HEK293 (cell line): ENCODE measurements around the gene LYZL4.

Experiments used
- CTCF ChIA-PET: fragments of 350-600 bp; formaldehyde crosslinking; extraction: SDS; loops from one replicate; lab custom pipeline; 2021; ENCODE audit warnings: antibody characterized with exemption; lab: Yijun Ruan, JAX
- POLR2A ChIA-PET: fragments of 300-600 bp; formaldehyde crosslinking; extraction: SDS; loops from one replicate; lab custom pipeline; 2020; ENCODE audit warnings: antibody characterized with exemption, inconsistent platforms; lab: Yijun Ruan, JAX
- H3K27ac ChIP-seq: fragments of 200-500 bp; sonication (Bioruptor generic); 2 replicates; pipeline ENCODE4 v1.5.1; 2014; ENCODE audit warnings: low read depth, low read length, control low read depth, inconsistent platforms; ENCODE audit errors: extremely low read depth
- H3K36me3 ChIP-seq, 2 experiments: fragments of 200-500 bp in 1 of 2; sonication (Bioruptor generic) in 1 of 2; 1 replicate in 1 of 2; 2 replicates in 1 of 2; pipeline ENCODE4 v1.5.1; 2014 to 2017; ENCODE audit warnings: inconsistent platforms in 2 of 2, low read length in 2 of 2; ENCODE audit not compliant: control insufficient read depth in 2 of 2, insufficient read depth in 1 of 2
- H3K4me1 ChIP-seq: fragments of 200-500 bp; sonication (Bioruptor generic); 2 replicates; pipeline ENCODE4 v1.5.1; 2014; ENCODE audit warnings: mild to moderate bottlenecking, low read length, inconsistent platforms; ENCODE audit not compliant: control insufficient read depth, insufficient read depth
- H3K4me3 ChIP-seq: 2 replicates; pipeline ENCODE4 v1.5.1; 2011; ENCODE audit warnings: low read depth, mild to moderate bottlenecking, control low read depth, low read length, moderate library complexity
- H3K9me3 ChIP-seq: fragments of 200-500 bp; sonication (Bioruptor generic); 2 replicates; pipeline ENCODE4 v1.5.1; 2014; ENCODE audit warnings: low read depth, low read length, inconsistent platforms; ENCODE audit not compliant: control insufficient read depth, insufficient read depth
- GLI4 ChIP-seq: fragments of 450-650 bp; formaldehyde crosslinking; IDR thresholded peaks from 2 replicates; pipeline ENCODE4 v1.5.1; 2016; ENCODE audit warnings: missing biosample characterization, missing genetic modification characterization
- GLIS2 ChIP-seq: fragments of 450-650 bp; formaldehyde crosslinking; IDR thresholded peaks from 2 replicates; pipeline ENCODE4 v1.5.1; 2016; ENCODE audit warnings: missing biosample characterization, missing genetic modification characterization
- HOXA7 ChIP-seq: sonication (generic); formaldehyde crosslinking; IDR thresholded peaks from 2 replicates; pipeline ENCODE4 v1.8.1; 2022; ENCODE audit warnings: missing genetic modification reagents, borderline replicate concordance
- INSM2 ChIP-seq: fragments of 450-650 bp; formaldehyde crosslinking; IDR thresholded peaks from 2 replicates; pipeline ENCODE4 v1.5.1; 2016; ENCODE audit warnings: missing biosample characterization, missing genetic modification characterization
- KLF8 ChIP-seq: fragments of 450-650 bp; formaldehyde crosslinking; IDR thresholded peaks from 2 replicates; pipeline ENCODE4 v1.5.1; 2016; ENCODE audit warnings: missing biosample characterization, missing genetic modification characterization
- PATZ1 ChIP-seq: fragments of 450-650 bp; formaldehyde crosslinking; IDR thresholded peaks from 2 replicates; pipeline ENCODE4 v1.5.1; 2016; ENCODE audit warnings: missing biosample characterization, missing genetic modification characterization
- ZNF10 ChIP-seq: fragments of 450-650 bp; formaldehyde crosslinking; IDR thresholded peaks from 2 replicates; pipeline ENCODE4 v1.5.1; 2017; ENCODE audit warnings: missing biosample characterization, missing genetic modification characterization
- ZNF157 ChIP-seq: fragments of 450-650 bp; formaldehyde crosslinking; IDR thresholded peaks from 2 replicates; pipeline ENCODE4 v1.5.1; 2016; ENCODE audit warnings: missing biosample characterization, missing genetic modification characterization
- ZNF248 ChIP-seq: fragments of 450-650 bp; formaldehyde crosslinking; IDR thresholded peaks from 2 replicates; pipeline ENCODE4 v1.5.1; 2017; ENCODE audit warnings: missing biosample characterization, missing genetic modification characterization
- ZNF341 ChIP-seq: fragments of 450-650 bp; formaldehyde crosslinking; IDR thresholded peaks from 2 replicates; pipeline ENCODE4; 2016; ENCODE audit warnings: low read depth, missing biosample characterization, missing genetic modification characterization
- ZNF398 ChIP-seq: fragments of 450-650 bp; formaldehyde crosslinking; IDR thresholded peaks from 2 replicates; pipeline ENCODE4 v1.5.1; 2017; ENCODE audit warnings: missing biosample characterization, missing genetic modification characterization
- ZNF426 ChIP-seq: fragments of 450-650 bp; formaldehyde crosslinking; IDR thresholded peaks from 2 replicates; pipeline ENCODE4 v1.5.1; 2017; ENCODE audit warnings: missing biosample characterization, missing genetic modification characterization, mild to moderate bottlenecking, inconsistent platforms, moderate library complexity
- ZNF433 ChIP-seq: fragments of 450-650 bp; formaldehyde crosslinking; IDR thresholded peaks from 2 replicates; pipeline ENCODE4 v1.5.1; 2016; ENCODE audit warnings: missing biosample characterization, missing genetic modification characterization, low read depth
- ZNF549 ChIP-seq: fragments of 450-650 bp; IDR thresholded peaks from 2 replicates; pipeline ENCODE4 v1.5.1; 2018; ENCODE audit warnings: missing biosample characterization, missing genetic modification characterization, mild to moderate bottlenecking, inconsistent platforms, moderate library complexity
- ZNF664 ChIP-seq: fragments of 450-650 bp; formaldehyde crosslinking; IDR thresholded peaks from 2 replicates; pipeline ENCODE4 v1.5.1; 2016; ENCODE audit warnings: missing biosample characterization, missing genetic modification characterization
- ZNF704 ChIP-seq: fragments of 450-650 bp; formaldehyde crosslinking; IDR thresholded peaks from 2 replicates; pipeline ENCODE4 v1.5.1; 2016; ENCODE audit warnings: missing biosample characterization, missing genetic modification characterization
- ZNF830 ChIP-seq: fragments of 450-650 bp; IDR thresholded peaks from 2 replicates; pipeline ENCODE4 v1.5.0; 2018; ENCODE audit warnings: missing biosample characterization, missing genetic modification characterization, low read depth, mild to moderate bottlenecking, moderate library complexity
- ZSCAN16 ChIP-seq: fragments of 450-650 bp; formaldehyde crosslinking; IDR thresholded peaks from 2 replicates; pipeline ENCODE4 v1.5.1; 2016; ENCODE audit warnings: missing biosample characterization, missing genetic modification characterization
- ZSCAN30 ChIP-seq: fragments of 450-650 bp; IDR thresholded peaks from 2 replicates; pipeline ENCODE4 v1.5.1; 2018; ENCODE audit warnings: missing biosample characterization, mild to moderate bottlenecking, missing genetic modification characterization, moderate library complexity
- ZSCAN5A ChIP-seq: fragments of 450-650 bp; formaldehyde crosslinking; IDR thresholded peaks from 2 replicates; pipeline ENCODE4 v1.5.1; 2016; ENCODE audit warnings: missing biosample characterization, missing genetic modification characterization

LYZL4 gene

GRCh38 chr3:42424911-42425310 lies 14.5 kb upstream of the LYZL4 start (continued):
- TF ChIP-seq ZNF704 (tag by site-specific recombination) (no peak), GLIS2 (tag by site-specific recombination) (no peak), ZNF549 (tag by site-specific recombination) (no peak), KLF8 (tag by site-specific recombination) (no peak), ZNF664 (tag by site-specific recombination) (no peak)
- TF ChIP-seq, all 188 proteins: peak for 0

GRCh38 chr3:42421818-42422796 lies 11.7 kb upstream of the LYZL4 start:
- H3K4me3 ChIP-seq, result no peak overlapping the region
- no peaks in the 10 kb centered on the region for H3K36me3 ChIP-seq
- TF ChIP-seq GLI4 (tag by site-specific recombination) (no peak), HOXA7 (no peak), ZNF10 (tag by site-specific recombination) (no peak)
- H3K4me1 ChIP-seq, result no peaks in the 10 kb centered on the region
- ChIA-PET POLR2A (no interaction called here), CTCF (no interaction called here)
- H3K27ac ChIP-seq, result no peak overlapping the region
- H3K9me3 ChIP-seq, result no peaks in the 10 kb centered on the region

GRCh38 chr3:42419563-42419962 lies 9.2 kb upstream of the LYZL4 start:
- TF ChIP-seq INSM2 (tag by site-specific recombination) (no peak), ZSCAN5A (tag by site-specific recombination) (no peak), ZNF157 (no peak), ZNF248 (tag by site-specific recombination) (no peak), ZNF426 (tag by site-specific recombination) (no peak), ZNF341 (tag by site-specific recombination) (no peak), ZNF830 (tag by site-specific recombination) (no peak), ZNF398 (tag by site-specific recombination) (no peak), PATZ1 (tag by site-specific recombination) (no peak), ZNF433 (tag by site-specific recombination) (no peak), ZSCAN30 (tag by site-specific recombination) (no peak), ZSCAN16 (tag by site-specific recombination) (no peak)
- CTCF ChIA-PET, result no interaction called here
- Histone ChIP-seq H3K9me3 (no peaks in the 10 kb centered on the region), H3K27ac (no peak overlapping the region), H3K36me3 (no peaks in the 10 kb centered on the region), H3K4me3 (no peak overlapping the region), H3K4me1 (no peaks in the 10 kb centered on the region)
- POLR2A ChIA-PET, result no interaction called here
